ENCODE data around the gene PLXDC1.
A peak's percentile ranks its signal among the peaks of the same experiment; 100 is the strongest.
"Not testable (repeated sequence)": the region's sequence is repeated elsewhere in the genome, so short reads cannot be mapped to it uniquely, and the experiment has no call there.

The PLXDC1 gene

GRCh38 chr17:39122991-39123390, 28.4 kb downstream of the PLXDC1 start:
- DNase-seq, result no peak

GRCh38 chr17:39121919-39122318, 29.5 kb downstream of the PLXDC1 start:
- not testable (repeated sequence) for DNase-seq

GRCh38 chr17:39118674-39119419, 32.6 kb downstream of the PLXDC1 start:
- no peak for DNase-seq

- DNase-seq, result no peak
These were observed 35.2 kb downstream of the PLXDC1 start for GRCh38 chr17:39116224-39116623.

GRCh38 chr17:39115135-39115534, 36.3 kb downstream of the PLXDC1 start:
- no peak for DNase-seq

GRCh38 chr17:39114723-39115122, 36.7 kb downstream of the PLXDC1 start:
- DNase-seq, result no peak

GRCh38 chr17:39113871-39114270, 37.6 kb downstream of the PLXDC1 start:
- no peak for DNase-seq

GRCh38 chr17:39110435-39111136, 40.9 kb downstream of the PLXDC1 start:
- no peak for DNase-seq

- no peak for DNase-seq
These were observed 42.7 kb downstream of the PLXDC1 start for GRCh38 chr17:39108461-39109375.

GRCh38 chr17:39107973-39108372, 43.5 kb downstream of the PLXDC1 start:
- no peak for DNase-seq

- DNase-seq, result no peak
These were observed 44.3 kb downstream of the PLXDC1 start for GRCh38 chr17:39107155-39107554.

GRCh38 chr17:39105705-39106104, 45.7 kb downstream of the PLXDC1 start:
- no peak for DNase-seq

GRCh38 chr17:39104657-39105056, 46.8 kb downstream of the PLXDC1 start:
- DNase-seq, result no peak

- no peak for DNase-seq
These were observed 47.4 kb downstream of the PLXDC1 start for GRCh38 chr17:39104046-39104445.

GRCh38 chr17:39101091-39101490, 50.3 kb downstream of the PLXDC1 start:
- no peak for DNase-seq

- no peak for DNase-seq
These were observed 50.9 kb downstream of the PLXDC1 start for GRCh38 chr17:39100530-39100929.

- no peak for DNase-seq
These were observed 51.7 kb downstream of the PLXDC1 start for GRCh38 chr17:39099663-39100286.

GRCh38 chr17:39098588-39098987, 52.8 kb downstream of the PLXDC1 start:
- DNase-seq, result no peak

- no peak for DNase-seq
These were observed 53.9 kb downstream of the PLXDC1 start for GRCh38 chr17:39097537-39097936.

- no peak for DNase-seq
These were observed 54.3 kb downstream of the PLXDC1 start for GRCh38 chr17:39097150-39097519.

GRCh38 chr17:39096508-39097149, 54.8 kb downstream of the PLXDC1 start:
- DNase-seq, result peak; percentile 39

GRCh38 chr17:39095309-39095686, 56.1 kb downstream of the PLXDC1 start:
- DNase-seq, result no peak
